Retinal pigment epithelial cell (primary cell): ENCODE results near the gene EGFL8.
A peak's percentile ranks its signal among the peaks of the same experiment; 100 is the strongest.

Experiments
- DNase-seq: peaks from one replicate; pipeline ENCODE4 v3.0.0-alpha.2; 2010; ENCODE audit warnings: low read depth
- H3K4me3 ChIP-seq: 2 replicates; pipeline ENCODE4 v1.5.1; 2011; ENCODE audit warnings: mild to moderate bottlenecking, low read length, control low read depth, moderate library complexity
- TF ChIP-seq, protein P1 (sequence below): conservative IDR thresholded peaks from 2 replicates; pipeline ENCODE4 v1.5.1; 2011; ENCODE audit warnings: low read depth, low read length, control low read depth, inconsistent platforms

The EGFL8 gene

GRCh38 chr6:32175711-32176475, 11.5 kb downstream of the EGFL8 start, which contains the start of gene AGPAT1:
TSS of gene AGPAT1 (minus strand) at chr6:32176084. CDS start at chr6:32171496, 4,588 bp downstream.
- TF ChIP-seq, protein P1, sequence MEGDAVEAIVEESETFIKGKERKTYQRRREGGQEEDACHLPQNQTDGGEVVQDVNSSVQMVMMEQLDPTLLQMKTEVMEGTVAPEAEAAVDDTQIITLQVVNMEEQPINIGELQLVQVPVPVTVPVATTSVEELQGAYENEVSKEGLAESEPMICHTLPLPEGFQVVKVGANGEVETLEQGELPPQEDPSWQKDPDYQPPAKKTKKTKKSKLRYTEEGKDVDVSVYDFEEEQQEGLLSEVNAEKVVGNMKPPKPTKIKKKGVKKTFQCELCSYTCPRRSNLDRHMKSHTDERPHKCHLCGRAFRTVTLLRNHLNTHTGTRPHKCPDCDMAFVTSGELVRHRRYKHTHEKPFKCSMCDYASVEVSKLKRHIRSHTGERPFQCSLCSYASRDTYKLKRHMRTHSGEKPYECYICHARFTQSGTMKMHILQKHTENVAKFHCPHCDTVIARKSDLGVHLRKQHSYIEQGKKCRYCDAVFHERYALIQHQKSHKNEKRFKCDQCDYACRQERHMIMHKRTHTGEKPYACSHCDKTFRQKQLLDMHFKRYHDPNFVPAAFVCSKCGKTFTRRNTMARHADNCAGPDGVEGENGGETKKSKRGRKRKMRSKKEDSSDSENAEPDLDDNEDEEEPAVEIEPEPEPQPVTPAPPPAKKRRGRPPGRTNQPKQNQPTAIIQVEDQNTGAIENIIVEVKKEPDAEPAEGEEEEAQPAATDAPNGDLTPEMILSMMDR: no peak
- peak within 1 kb of the TSS; percentile 95 for H3K4me3 ChIP-seq
- peak; percentile 89 for DNase-seq

DNA sequence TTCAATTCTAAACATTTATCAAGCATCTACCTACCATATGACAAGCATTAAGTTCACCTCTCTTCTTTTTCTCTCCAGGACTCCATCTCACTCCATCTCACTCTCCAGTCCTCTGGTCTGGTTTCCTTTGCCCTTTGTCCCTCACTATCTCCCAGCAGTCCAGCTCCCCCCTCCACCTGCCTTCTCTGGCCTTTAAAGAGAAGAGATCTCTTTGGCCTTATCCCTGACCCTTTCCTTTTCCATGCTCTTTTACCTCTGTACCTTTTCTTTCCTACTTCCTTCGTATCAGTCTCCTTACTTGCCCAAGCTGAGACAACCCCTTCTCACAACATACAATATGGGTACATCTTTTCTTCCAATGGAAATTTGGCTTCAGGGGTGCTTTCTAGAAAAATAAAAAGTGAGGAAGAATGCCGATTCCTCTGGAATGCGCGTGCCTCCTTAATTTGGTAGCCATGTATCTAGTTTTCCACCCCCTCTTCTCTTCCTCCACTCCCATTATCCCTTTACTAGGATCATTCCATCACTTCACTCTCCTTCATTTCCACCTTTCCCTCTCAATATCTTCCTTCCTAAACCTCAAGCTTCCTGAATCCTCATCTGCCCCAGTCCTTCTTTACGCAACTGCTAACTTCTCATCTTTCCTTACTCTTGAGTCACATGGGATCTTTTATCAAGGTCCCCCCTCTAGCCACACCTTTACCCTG, 12.2 kb downstream of the EGFL8 start:
- DNase-seq: no peak
- peak overlapping the region; percentile 95 for H3K4me3 ChIP-seq
- TF ChIP-seq, protein P1: no peak

DNA sequence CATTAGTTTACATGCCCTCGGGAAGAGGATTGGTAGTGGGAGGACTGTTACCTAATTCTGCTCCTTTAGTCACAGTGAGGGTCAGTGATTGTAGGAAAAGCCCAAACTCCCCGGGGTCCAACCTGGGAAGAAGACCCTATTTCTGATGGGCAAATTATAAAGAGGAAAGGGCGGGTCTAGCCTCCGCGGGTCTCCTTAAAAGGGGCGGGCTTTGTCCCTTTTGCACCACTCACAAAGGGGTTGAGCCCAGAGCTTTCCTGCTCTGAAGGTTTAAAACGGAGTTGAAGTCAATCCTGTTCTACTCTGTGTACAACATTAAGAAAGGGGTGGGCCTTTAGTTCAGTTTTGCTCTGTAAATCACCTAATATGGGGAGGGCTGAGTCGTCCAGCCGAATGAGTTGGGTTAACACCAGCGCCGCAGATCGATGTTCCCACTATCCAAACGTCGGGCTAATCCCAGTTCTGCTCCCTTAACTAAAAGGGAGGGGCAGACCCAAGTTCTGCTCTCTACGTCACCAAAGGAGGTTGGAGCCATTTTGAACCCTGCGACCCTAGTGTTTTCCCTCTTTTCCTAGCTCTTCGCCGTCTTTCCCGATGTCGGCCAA, 12.9 kb downstream of the EGFL8 start:
- DNase-seq: no peak
- TF ChIP-seq, protein P1: no peak

GRCh38 chr6:32177788-32178546, 13.6 kb downstream of the EGFL8 start, which contains the start of gene RNF5:
TSS of gene RNF5 (plus strand) at chr6:32178405. CDS start at chr6:32178512, 107 bp downstream.
- peak within 1 kb of the TSS; percentile 95 for H3K4me3 ChIP-seq
- TF ChIP-seq, protein P1: no peak
- DNase-seq: peak; percentile 100

More for the DNA sequence above, 12.9 kb downstream of the EGFL8 start:
- peak overlapping the region; percentile 95 for H3K4me3 ChIP-seq

DNA sequence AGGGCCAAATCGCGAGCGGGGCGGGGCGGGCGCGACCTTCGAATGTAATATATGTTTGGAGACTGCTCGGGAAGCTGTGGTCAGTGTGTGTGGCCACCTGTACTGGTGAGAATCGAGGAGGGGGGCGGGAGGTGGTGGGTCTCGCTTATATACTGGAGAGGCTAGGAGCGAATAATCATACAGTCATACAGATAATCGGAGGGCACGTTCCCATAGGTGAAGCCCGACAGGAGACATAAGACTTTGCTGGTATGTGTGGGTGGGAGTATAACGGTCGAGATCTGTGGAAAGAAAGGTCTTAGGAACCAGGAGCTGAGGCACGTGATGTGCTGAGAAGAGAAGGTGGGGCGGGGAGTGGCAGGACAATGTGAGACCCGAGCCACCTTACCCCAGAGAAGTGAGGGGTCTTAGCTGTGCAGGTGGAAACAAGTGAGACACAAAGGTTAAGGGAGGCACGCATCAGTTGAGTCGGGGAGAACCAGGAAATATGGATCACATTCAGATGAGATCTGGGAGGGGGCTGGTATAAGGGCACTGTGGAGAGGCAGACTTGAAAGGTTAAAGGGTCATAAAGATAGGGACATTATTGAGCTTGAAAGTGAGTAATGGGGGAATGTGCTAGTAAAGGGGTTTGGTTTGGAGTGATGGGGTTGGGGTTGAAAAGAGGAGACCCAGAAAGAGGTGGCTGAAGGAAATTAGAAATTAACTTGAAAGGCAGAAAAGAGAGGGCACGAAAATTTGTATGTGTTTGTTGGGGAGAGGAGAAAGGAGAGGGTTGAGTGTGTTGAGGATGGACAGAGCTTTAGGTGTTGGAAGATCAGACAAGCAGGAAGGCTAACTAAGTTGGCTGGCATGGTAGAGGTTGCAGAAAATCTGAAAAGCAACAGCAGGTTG, 14.4 kb downstream of the EGFL8 start:
- DNase-seq: no peak
- peak overlapping the region; percentile 95 for H3K4me3 ChIP-seq
- TF ChIP-seq, protein P1: no peak
